GM12875 (cell line): ENCODE measurements around the gene PSENEN.

ENCODE experiments used
- H3K4me3 ChIP-seq: one replicate; pipeline ENCODE4 v1.5.1; 2011; ENCODE audit warnings: low read depth, low read length, control low read depth
- CTCF ChIP-seq: IDR thresholded peaks from 2 replicates; pipeline ENCODE4 v1.5.1; 2011; ENCODE audit warnings: low read depth, mild to moderate bottlenecking, control low read depth, inconsistent platforms, low read length, moderate library complexity, borderline replicate concordance; ENCODE audit not compliant: insufficient read depth

The PSENEN gene

GRCh38 chr19:35745328-35746086, at the start of gene PSENEN, which contains the start of gene U2AF1L4:
PSENEN (plus strand) TSS chr19:35745651; CDS start chr19:35745931, 280 bp downstream.
U2AF1L4 (minus strand) TSS chr19:35745418; CDS start chr19:35745391, 27 bp downstream.
- TF ChIP-seq CTCF = no peak
- H3K4me3 ChIP-seq = peak within 1 kb of the TSS; percentile 62

- no peak overlapping the region for H3K4me3 ChIP-seq
- TF ChIP-seq CTCF = no peak
These were observed 49.5 kb upstream of the PSENEN start for GRCh38 chr19:35695895-35696422.

GRCh38 chr19:35696835-35697234, 48.6 kb upstream of the PSENEN start:
- H3K4me3 ChIP-seq = no peak overlapping the region
- TF ChIP-seq CTCF = no peak

GRCh38 chr19:35702223-35703012, 43.0 kb upstream of the PSENEN start:
- TF ChIP-seq CTCF = no peak
- peak overlapping the region; percentile 67 for H3K4me3 ChIP-seq

- no peak for TF ChIP-seq CTCF
- H3K4me3 ChIP-seq = no peak overlapping the region
These were observed 42.1 kb upstream of the PSENEN start for GRCh38 chr19:35703343-35703742.

- no peak within 1 kb of the TSS for H3K4me3 ChIP-seq
- no peak for TF ChIP-seq CTCF
These were observed 41.2 kb upstream of the PSENEN start, which contains the start of gene ZBTB32 for GRCh38 chr19:35704218-35704617. ZBTB32 (plus strand) TSS chr19:35704558; CDS start chr19:35714627, 10,069 bp downstream.
